GM13976 (cell line): Measurements from ENCODE around the gene NID1.

Source experiments
- DNase-seq: peaks from one replicate; pipeline ENCODE4 v3.0.0; 2012; ENCODE audit warnings: low spot score
- CTCF ChIP-seq: IDR thresholded peaks from 2 replicates; pipeline ENCODE4 v1.5.1; 2012; ENCODE audit warnings: borderline replicate concordance, mild to moderate bottlenecking; ENCODE audit not compliant: insufficient read depth; ENCODE audit errors: extremely low read depth, missing control alignments, control extremely low read depth
- in situ Hi-C: fragments of 300-500 bp; cut with MboI; formaldehyde crosslinking; loops from one replicate; pipeline ENCODE4 v1.12.0; 2022; ENCODE audit warnings: low sequenced_read_pairs, mixed read lengths, inconsistent platforms; ENCODE audit not compliant: unreplicated experiment

NID1 gene

GRCh38 chr1:236044341-236044740 lies 20.5 kb downstream of the NID1 start:
- in situ Hi-C loops: no loop called here
- TF ChIP-seq CTCF: no peak
- DNase-seq: no peak

GRCh38 chr1:236041631-236042618 lies 23.0 kb downstream of the NID1 start:
- DNase-seq: no peak
- no peak for TF ChIP-seq CTCF

GRCh38 chr1:236039740-236040685 lies 24.9 kb downstream of the NID1 start:
- in situ Hi-C loops: no loop called here
- TF ChIP-seq CTCF: no peak
- no peak for DNase-seq

More at GRCh38 chr1:236041631-236042618, 23.0 kb downstream of the NID1 start:
- in situ Hi-C loops: no loop called here

- no peak for DNase-seq
- TF ChIP-seq CTCF: no peak
- in situ Hi-C loops: no loop called here
Measured at GRCh38 chr1:236038034-236038433, 26.9 kb downstream of the NID1 start.

- no peak for DNase-seq
- no peak for TF ChIP-seq CTCF
- in situ Hi-C loops: no loop called here
Measured at GRCh38 chr1:236035681-236036101, 29.2 kb downstream of the NID1 start.

GRCh38 chr1:236033336-236033735 lies 31.6 kb downstream of the NID1 start:
- no peak for TF ChIP-seq CTCF
- in situ Hi-C loops: no loop called here
- no peak for DNase-seq
